ENCODE data around the gene MRPL10.

MRPL10 gene

GRCh38 chr17:47857551-47858455, 26.5 kb upstream of the MRPL10 start:
- no peak for DNase-seq

- DNase-seq: no peak
Measured at GRCh38 chr17:47856830-47857229, 25.5 kb upstream of the MRPL10 start.

GRCh38 chr17:47855737-47856136, 24.4 kb upstream of the MRPL10 start:
- no peak for DNase-seq

- no peak for DNase-seq
Measured at GRCh38 chr17:47853616-47854015, 22.3 kb upstream of the MRPL10 start.

DNA sequence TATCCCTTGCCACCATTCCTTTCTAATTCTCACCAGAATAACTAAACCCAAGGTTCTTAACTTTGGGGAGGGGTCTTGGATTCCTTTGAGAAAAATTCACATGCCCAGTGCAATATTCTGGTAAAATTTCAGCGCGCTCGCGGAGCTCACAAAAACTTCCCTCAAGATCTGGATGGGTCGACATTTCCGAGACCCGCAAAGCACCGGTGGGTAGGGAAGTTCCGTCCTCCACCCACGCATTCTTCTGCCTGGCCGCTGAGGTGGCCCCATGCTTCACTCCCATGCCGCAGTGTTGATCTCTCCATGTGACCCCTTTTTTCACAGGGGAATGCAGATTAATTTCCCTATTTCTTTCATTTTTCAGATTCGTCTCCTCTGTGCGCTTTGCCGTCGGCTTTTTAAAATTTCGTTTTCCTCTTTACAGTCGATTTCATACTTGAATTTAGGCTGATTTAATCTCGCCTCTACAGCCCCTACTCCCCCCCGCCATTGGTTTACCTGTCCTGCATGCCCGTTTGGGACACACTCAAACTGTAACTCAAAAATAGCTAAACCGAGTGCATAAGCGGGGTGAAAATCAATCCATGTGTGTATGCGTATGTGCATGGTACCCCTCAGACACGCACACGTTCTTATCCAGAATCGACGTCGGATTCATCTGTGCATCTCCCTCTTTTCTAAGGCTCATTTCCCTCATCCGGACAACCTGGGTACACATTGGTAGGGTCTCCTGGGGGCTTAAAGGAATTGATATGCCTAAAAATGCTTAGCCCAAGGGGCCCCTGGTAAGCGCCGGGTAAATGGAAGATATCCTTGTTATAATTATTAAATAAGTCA, 21.0 kb upstream of the MRPL10 start:
- no peak for DNase-seq

GRCh38 chr17:47851764-47852112, 20.4 kb upstream of the MRPL10 start:
- no peak for DNase-seq

DNA sequence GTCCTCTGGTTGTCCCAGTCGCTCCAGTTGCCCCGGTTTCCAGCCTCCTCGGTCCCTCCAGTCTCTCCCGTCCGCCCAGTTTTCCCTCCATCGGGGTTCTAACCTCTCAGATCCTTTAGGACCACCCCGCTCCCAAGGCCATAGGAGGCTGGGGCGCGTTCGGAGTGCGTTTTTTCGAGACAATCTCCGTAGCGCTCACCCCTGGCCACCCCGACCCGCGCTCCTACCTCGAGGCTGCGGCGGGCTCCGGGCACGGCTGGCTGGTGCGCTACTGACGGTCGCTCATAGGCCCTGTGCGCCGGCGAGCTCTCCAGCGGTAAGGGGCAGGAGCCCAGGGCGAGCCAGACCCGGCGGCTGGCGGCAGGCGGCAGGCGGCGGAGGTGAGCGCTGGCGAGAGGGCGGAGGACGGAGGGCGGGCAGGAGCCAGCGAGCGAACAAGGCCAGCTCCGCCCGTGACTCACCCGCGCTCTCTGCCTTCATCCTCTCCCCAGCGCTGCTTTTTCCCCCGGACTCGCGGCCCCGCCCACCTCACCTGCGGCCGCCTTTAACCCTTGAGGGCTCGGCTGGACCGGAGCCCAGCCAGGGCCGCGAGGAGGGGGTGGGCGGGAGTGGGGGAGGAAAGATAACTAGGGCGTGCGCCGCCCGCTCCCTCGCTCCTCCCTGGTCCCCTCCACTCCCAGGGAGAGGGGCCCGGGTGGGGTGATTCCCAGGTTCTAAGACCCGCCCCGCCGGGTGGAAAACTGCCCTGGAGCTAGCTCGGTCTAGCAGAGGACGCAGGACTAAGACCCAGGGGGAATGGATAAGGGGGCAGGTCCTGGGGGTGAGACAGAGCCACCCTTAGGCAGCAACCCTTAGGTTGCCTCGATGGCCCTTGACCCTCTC, 19.6 kb upstream of the MRPL10 start, which contains the start of gene SP6:
Gene SP6, minus strand, starts transcription at position 472 of the 882 bp plus-strand sequence. CDS start 2,734 bp downstream, outside the sequence.
- DNase-seq: peak; percentile 51

DNA sequence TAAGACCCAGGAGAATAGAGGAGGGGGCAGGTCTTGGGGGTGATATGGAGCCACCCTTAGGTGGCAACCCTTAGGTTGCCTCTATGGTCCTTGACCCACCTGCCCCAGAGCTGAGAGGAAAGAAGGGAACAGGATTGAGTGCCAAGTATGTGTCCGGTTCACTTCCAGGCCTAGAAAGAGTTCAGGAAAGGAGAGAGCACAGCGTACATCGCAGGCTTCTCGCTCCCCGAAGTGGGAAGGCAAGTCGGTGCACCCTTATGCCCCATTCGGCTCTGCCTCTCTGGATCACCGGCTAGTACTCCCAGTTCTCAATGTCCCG, 19.0 kb upstream of the MRPL10 start:
- DNase-seq: no peak

DNA sequence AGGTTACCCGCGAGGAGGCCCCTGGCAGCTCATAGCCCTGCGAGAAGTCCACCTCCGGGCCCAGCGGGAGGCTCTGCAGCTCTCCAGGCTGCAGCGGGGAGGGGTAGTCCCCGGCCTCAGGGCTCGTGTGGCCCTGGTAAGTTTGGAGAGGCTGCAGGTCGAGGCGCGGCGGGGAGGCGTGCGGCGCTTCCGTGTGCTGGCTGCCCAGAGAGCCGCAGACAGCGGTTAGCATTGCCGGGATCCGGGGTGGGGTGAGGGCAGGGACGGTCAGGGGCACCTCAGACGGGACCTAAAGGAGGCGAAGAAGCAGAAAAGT, 16.8 kb upstream of the MRPL10 start:
- no peak for DNase-seq

DNA sequence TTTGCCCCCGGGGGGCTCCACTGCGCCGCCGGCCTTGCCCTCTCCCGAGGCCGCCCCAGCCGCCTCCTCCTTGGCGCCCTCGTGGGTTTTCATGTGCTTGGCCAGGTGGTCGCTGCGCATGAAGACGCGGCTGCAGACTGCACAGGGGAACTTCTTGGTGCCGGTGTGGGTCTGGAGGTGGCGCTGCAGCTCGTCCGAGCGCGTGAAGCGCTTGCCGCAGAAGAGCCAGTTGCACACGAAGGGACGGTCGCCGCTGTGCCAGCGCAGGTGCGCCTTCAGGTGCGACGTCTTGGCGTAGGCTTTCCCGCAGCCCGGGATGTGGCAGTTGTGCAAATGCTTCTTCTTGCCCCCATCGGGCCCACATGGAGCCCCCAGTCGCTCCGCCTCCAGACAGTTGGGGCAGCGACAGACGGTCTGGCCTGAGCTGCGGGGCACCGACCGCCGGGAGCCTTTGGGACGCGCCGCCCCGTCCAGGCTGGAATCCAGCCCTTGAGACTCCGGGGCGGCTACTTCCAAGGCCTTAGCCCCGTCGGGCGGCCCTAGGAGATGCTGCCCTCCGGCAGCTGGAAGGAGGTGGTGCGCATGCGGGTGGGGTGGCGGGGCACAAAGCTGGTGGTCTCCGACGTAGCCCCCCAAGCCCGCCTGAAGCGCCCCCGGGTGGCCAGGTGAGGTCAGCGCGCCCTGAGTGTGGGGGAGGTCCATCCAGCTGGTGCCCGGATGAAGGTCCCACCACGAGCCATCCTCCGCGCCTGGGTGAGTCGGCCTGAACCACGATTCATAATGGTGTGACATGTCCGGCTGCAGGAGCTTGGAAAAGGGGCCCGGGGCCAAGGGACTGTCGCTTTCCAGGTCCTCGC, 16.2 kb upstream of the MRPL10 start:
- DNase-seq: no peak

GRCh38 chr17:47846716-47847340, 15.5 kb upstream of the MRPL10 start:
- DNase-seq: no peak

DNA sequence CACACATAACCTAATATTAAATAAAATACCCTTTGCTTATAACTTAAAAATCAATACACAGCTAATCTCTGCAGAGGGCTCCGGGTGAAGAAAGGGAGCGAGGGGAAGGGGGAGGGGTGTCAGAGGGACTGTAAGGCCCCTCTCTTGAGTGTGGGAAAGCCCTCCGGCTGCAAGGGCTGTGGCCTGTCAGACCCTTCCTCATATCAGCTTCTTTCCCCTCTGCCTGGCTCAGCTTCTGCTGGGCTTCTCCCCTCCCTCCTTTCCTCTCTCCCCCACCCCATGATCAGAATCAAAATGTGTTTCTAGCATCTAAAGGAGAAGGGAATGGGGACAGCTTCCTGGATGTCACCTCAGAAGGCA, 14.4 kb upstream of the MRPL10 start:
- DNase-seq: no peak

DNA sequence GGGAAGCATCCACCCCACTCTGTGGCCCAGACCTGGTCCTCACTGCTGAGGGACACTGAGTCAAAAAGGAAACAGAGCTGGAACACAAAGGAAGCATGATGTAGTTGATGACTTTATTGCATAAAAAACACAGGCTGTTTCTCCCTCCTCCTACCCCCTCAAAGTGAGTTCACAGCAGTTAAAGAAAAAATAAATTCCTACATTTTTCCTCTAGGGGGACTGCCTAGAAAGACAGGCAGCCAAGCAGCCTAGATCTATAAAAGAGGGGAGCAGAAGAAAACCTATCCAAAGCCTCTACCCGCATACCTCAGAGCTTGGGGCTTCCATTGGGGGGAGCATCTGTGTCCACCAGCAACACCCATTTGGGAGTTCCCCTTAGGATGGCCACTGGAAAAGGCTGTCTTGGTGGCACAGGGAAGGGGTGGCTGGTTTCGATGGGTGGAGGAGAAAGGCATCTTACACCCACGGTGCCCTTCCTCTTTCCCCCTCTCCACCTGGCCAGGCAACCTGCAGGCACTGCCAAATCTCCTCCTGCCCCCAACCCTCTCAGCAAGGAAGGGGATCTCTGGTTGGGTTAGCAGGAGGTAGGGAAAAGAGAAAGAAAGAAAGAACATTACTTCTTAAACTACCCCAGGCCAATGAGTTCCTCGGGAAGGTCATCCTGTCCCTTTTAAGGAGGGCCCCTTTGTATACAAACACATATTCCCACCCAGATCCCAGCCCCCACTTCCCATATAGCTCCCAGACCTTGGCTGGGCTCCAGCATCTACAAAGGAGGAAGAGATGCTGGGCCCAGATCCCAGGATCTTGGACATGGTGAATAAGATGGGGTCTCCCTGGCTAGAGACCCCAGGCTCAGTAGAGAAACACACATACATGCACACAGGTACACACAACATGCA, 13.7 kb upstream of the MRPL10 start:
- no peak for DNase-seq

GRCh38 chr17:47844227-47844626, 12.9 kb upstream of the MRPL10 start:
- no peak for DNase-seq

- no peak for DNase-seq
Measured at GRCh38 chr17:47843391-47843730, 12.0 kb upstream of the MRPL10 start.

DNA sequence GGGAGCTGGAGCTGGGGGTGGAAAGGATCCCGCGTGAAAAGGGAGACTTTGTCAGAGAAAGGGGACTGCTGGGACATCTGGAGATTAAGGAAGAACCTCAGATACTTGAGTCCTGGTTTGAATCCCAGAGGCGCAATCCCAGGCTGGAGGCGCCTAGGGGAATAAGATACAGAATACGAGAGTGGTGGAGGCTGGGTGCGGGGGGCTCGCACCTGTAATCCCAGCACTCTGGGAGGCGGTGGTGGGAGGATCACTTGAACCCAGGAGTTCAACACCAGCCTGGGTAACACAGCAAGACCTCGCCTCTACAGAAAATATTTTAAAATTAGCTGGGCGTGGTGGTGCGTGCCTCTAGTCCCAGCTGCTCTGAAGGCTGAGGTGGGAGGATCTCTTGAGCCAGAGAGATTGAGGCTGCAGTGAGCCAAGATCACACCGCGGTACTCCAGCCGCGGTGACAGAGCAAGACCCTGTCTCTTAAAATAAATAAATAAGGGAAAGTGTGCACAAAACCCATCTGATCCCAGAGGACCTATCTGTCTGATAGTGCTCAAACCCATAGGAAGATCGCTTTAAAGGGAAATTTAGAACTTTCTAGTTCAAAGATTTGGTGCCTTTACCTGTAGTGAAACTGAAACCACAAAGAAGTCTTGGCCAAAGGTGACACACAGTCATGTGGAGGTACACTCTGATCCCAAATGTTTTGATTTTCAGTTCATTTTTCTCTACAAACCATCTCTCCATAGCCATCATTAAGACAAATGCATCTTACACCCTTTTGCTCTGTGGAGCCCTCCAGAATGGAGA, 10.3 kb upstream of the MRPL10 start:
- DNase-seq: no peak

DNA sequence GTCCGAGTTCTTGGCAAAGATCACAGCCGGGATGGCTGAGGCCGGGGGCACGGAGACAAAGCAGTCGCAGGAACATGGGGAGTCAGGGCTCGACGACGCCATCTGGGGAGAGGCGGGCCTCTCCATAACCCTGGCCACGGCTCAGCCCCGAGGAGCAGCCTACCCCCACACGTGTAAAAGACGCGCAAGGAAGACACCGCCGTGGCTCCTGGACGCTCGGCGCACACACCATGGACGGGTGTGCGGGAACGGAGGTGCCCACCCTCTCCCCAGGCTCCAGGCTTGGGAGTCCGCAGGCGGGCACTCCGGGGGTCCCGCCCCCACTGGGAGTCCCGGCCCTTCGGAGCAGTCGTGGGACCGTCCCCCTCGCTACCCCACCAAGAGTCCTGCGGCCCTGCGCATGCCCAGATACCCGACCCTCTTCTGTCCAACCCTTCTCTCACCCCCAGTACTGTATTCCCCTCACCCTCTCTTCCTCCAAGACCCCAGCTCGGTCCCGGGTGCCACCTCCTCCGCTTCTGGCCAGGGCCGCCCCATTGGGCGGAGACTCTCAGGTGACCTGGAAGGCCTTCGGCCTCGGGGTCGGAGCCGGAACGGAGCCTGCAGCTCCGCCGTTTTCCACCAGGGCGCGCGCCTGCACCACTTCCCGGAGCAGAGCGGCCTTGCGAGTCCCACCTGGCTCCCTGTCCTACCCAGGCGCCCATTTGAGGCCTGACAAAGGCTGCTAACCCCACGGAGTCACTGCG, 9.6 kb upstream of the MRPL10 start, which contains the start of gene SCRN2:
Gene SCRN2, minus strand, starts transcription at position 532 of the 746 bp plus-strand sequence. Its CDS starts 430 bp downstream, at position 102.
- DNase-seq: peak; percentile 77

- no peak for DNase-seq
Measured at GRCh38 chr17:47840001-47840741, 8.8 kb upstream of the MRPL10 start.

All from effector CD4-positive, alpha-beta T cell (primary cell).